ENCODE measurements around the gene VTN.
A peak's percentile ranks its signal among the peaks of the same experiment; 100 is the strongest.

Gene VTN

GRCh38 chr17:28327031-28327607 lies 43.0 kb downstream of the VTN start:
- no peak for DNase-seq
- TF ChIP-seq CTCF (IDR thresholded peaks at IDR 0.05; ENCODE audit: low read depth, low read length): no peak
- H3K27ac ChIP-seq: no peak overlapping the region
- no peaks in the 10 kb centered on the region for H3K9me3 ChIP-seq (ENCODE audit: severe bottlenecking)
- H3K4me3 ChIP-seq (ENCODE audit: low read depth, low read length): no peak overlapping the region
- H3K36me3 ChIP-seq: peaks cover 78% of the 10 kb centered on the region
- H3K27me3 ChIP-seq (ENCODE audit: insufficient read depth, low read depth, severe bottlenecking): no peaks in the 10 kb centered on the region

GRCh38 chr17:28326114-28326513 lies 44.0 kb downstream of the VTN start:
- Histone ChIP-seq H3K4me3 (ENCODE audit: low read depth, low read length) (no peak overlapping the region), H3K27me3 (ENCODE audit: insufficient read depth, low read depth, severe bottlenecking) (no peaks in the 10 kb centered on the region), H3K27ac (peak overlapping the region; percentile 81), H3K9me3 (ENCODE audit: severe bottlenecking) (no peaks in the 10 kb centered on the region), H3K36me3 (peaks cover 77% of the 10 kb centered on the region)
- DNase-seq: peak; percentile 29
- no peak for TF ChIP-seq CTCF (IDR thresholded peaks at IDR 0.05; ENCODE audit: low read depth, low read length)

- no peaks in the 10 kb centered on the region for H3K9me3 ChIP-seq (ENCODE audit: severe bottlenecking)
- peak; percentile 77 for DNase-seq
- peak overlapping the region; percentile 33 for H3K4me3 ChIP-seq (ENCODE audit: low read depth, low read length)
- H3K27me3 ChIP-seq (ENCODE audit: insufficient read depth, low read depth, severe bottlenecking): no peaks in the 10 kb centered on the region
- peak overlapping the region; percentile 81 for H3K27ac ChIP-seq
- peaks cover 77% of the 10 kb centered on the region for H3K36me3 ChIP-seq
- TF ChIP-seq CTCF (IDR thresholded peaks at IDR 0.05; ENCODE audit: low read depth, low read length): no peak
Observed at GRCh38 chr17:28325211-28325610, 44.9 kb downstream of the VTN start.

GRCh38 chr17:28324781-28325180 lies 45.3 kb downstream of the VTN start:
- no peaks in the 10 kb centered on the region for H3K9me3 ChIP-seq (ENCODE audit: severe bottlenecking)
- no peak for TF ChIP-seq CTCF (IDR thresholded peaks at IDR 0.05; ENCODE audit: low read depth, low read length)
- H3K27ac ChIP-seq: peak overlapping the region; percentile 81
- no peaks in the 10 kb centered on the region for H3K27me3 ChIP-seq (ENCODE audit: insufficient read depth, low read depth, severe bottlenecking)
- H3K36me3 ChIP-seq: peaks cover 80% of the 10 kb centered on the region
- DNase-seq: no peak
- no peak overlapping the region for H3K4me3 ChIP-seq (ENCODE audit: low read depth, low read length)

GRCh38 chr17:28324267-28324745 lies 45.8 kb downstream of the VTN start:
- Histone ChIP-seq H3K9me3 (ENCODE audit: severe bottlenecking) (no peaks in the 10 kb centered on the region), H3K36me3 (peaks cover 77% of the 10 kb centered on the region), H3K27ac (peak overlapping the region; percentile 81), H3K27me3 (ENCODE audit: insufficient read depth, low read depth, severe bottlenecking) (no peaks in the 10 kb centered on the region), H3K4me3 (ENCODE audit: low read depth, low read length) (no peak overlapping the region; the same call in 1 of the 2 replicates)
- TF ChIP-seq CTCF (IDR thresholded peaks at IDR 0.05; ENCODE audit: low read depth, low read length): no peak
- DNase-seq: no peak
